Activated T-helper 1 cell treated with Interleukin-2 at 50 U/mL for 16 hours (primary cell): Measurements from ENCODE around the gene MAPKAP1.

ENCODE experiments used
- DNase-seq: peaks from one replicate; pipeline ENCODE4 v3.0.0-alpha.2; 2020; ENCODE audit warnings: low read depth

Gene MAPKAP1

DNA sequence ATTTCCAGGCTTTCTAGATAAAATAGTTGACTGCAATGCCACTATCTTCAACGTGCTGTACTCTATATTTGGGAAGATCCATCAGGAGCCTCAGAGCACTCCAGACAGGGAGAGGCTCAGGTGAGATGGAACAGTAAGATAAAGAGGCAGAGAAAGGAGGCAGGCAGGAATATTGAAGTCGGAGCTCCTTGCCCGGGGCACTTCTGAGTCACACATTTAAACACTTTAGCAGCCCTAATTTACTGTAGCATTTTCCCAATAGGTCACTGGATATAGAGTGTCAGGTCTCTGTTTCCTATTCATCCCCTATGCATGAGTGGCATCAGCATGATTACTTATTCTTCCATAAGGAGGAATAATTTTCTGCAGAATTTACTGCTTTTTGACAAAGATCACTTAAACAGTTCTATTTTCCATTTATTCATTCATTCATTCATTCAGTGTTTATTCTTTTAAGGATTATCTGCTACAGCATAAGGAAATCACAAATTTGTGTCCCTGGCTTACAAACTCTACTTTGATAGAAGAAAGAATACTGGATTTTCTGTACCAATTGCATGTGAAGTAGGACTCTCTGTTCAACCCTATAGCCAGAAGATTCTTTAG lies 170.7 kb downstream of the MAPKAP1 start:
- DNase-seq = no peak

DNA sequence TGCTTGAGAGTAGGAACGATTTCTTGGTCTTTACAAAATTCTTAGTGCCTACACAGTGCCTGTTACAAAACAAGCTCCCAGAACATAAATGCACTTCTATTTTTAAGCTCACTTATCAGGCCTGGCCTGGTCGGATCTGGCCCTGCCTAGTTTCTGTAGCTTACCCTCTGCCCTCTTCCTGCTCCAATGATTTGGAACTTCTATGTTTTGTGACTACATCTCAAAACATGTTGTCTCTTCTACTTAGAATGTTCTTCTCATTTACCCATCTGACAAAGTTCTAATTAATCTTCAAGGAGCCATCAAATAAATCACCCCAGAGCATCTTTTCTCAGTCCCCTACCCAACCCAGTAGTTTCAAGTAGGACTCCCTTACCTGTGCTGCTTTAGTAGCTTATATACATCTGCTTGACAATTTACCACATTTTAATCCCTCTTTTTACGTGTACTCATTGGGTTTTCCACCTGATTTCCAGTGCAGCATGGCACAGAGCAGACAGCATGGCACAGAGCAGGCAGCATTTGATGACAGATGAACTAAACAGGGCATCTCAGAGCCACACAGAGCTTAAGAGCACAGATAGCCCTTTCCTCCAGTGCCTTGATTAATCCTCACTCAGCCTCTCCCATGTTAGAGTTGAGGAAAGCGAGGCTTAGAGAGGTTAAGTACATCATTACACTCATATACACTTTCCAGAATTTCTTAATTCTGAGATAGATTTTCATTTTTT lies 171.9 kb downstream of the MAPKAP1 start:
- no peak for DNase-seq

DNA sequence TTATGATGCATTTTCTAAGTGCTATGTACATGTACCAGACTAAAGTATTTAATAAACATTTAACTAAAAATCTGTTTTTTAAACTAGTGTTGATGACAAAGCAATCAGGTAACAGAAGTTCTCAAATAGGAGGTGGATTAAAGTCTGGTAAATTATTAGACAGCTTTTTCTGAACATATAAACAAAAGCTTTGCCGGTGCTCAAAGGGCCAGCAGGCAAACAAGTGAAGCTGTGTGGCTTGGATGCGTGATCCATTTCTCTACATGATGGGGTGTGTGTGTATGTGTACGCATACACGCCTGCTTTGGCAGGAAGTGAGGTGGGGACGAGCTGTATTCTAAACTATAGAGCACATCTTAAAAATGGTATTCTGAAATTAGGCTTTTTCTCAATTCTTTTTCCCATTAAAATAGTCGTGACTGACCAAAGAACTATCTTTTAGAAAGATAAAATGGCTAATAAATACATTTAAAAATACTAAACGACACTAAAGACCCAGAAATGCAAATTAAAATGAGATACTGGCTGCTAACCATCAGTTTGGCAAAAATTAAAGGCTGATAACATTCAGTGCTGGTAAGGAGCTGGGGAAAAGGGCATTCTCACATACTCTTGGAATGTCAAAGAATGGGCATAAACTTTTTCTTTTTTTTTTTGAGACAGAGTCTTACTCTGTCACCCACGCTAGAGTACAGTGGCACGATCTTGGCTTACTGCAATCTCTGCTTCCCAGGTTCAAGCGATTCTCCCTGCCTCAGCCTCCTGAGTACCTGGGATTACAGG lies 174.0 kb downstream of the MAPKAP1 start:
- no peak for DNase-seq

DNA sequence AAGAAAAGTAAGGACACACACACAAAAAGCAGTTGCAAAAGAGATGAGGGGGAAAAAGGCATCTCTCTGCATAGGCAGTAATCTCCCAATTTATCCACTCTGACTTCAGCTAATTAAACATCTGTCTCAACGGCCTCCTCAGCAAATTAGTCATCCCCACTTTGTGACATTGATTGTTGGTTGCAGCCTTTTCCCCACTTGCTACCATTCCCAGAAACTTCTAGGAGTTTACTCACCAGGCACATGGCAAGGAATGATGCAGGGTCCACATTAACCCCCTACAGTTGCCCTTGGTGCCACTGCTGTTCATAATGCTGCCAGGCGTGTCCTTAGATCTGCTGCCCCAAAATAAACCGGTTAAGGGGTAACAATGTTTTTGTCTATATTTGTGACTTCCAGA lies 174.6 kb downstream of the MAPKAP1 start:
- DNase-seq = no peak

DNA sequence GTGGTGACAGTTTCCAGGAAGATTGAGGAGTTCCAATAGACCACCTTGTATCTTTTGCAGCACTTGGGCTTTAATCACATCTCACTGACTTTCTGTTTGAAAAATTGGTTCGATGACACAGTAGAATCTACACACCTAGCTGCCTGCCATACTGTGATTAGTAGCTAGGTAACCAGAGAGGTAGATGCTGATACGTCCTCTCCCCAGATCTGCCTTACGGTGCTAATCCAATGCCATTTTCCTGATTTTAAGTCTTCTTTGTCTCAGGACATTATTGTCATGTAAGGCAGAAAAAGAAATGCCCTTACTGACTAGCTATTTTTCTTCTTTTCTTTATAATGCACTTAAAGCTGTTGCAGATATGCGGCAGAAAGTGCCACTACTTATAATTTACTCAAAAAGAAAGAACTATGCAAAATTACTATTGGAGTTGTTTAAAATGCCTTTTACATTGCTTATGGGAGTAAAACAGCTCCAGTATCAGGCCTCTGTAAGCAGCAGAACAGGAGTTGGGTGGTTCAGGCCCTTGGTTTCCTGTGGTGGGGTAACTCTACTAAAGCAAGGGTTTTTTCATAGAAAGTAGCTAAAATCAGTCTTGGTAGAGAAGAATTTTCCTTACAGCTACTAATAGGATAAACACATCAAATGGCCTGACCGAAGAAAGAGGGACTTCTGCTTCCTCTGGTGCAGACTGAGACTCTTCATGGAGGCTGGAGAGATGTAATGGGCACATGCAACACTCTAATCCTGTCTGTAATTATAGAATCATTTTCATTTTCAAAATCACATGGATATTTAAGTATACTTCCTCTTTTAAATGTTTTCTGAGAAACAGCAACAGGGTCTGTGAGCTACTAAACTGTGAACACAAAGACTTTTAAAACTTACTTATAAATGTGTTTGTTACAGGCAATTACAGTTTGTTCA lies 177.2 kb downstream of the MAPKAP1 start:
- no peak for DNase-seq

DNA sequence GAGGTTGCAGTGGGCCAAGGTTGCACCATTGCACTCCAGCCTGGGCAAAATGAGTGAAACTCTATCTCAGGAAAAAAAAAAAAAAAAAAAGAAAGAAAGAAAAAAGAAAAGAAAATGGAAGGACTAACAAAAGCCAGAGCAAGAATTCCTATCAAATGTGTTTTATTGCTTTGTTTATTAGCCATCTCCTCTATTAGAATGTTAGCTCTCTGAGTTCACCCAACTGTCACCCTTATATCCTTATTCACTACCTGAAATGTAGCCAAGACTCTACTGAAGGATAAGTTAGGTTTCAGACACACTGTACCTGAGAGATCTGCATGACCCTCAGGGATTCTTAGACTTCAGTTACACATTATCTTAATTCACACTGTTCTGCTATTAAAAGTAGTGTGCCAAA lies 177.9 kb downstream of the MAPKAP1 start:
- DNase-seq = no peak

DNA sequence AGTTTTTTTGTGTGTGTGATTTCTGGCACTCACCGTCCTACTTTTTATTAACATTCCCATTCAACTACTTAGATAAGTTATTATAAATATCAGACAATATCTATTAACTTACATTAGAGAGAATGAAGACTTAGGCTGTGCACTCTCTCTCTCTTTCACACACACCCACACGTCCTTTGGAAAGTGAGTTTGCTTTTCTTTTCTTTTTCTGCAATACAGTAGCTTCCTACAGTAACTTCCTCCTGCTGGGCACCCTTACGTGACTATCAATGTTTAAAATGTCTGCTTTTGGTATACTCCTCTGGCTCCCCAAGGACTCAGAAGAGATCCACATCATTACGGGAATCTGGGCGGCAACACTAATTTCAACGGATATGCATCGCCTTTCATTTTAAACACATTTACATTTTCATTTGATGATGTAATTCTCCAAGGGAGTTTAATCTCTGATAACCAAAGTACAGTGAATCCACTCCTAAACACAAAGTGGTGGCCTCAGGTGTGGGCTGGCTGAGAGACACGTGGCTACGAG lies 179.5 kb downstream of the MAPKAP1 start:
- DNase-seq = no peak

DNA sequence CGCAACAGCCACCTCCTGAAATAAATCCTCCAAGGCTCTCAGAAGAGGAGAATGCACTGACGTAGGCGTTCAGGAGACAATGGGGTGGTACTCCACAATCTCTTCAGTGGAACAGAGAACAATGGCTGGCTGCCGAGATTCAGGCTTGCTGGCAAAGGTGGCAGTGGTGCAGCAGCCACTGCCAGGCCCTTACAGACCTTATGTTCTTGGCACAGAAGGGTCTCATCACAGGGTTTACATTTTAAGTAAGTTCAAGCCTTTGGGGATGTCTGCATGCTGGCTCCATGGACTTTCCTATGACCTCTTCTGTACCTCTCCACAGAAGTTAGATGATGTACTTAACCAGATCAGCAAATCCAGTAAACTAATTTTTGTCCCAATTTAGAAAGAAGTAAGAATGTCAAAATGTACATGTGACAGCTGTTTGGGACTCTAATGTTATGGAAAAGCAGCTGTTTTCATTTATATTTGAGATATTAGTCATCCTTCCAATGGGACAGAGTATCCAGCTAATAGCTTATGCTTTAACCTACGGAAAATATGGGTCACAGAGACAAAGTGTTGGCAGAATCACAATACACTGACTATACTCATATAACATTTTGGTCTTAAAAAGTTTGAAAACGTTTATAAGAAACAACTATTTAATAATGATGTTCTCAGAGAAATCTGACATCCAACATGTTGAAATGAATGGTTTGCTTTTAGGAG lies 180.9 kb downstream of the MAPKAP1 start:
- DNase-seq = no peak

DNA sequence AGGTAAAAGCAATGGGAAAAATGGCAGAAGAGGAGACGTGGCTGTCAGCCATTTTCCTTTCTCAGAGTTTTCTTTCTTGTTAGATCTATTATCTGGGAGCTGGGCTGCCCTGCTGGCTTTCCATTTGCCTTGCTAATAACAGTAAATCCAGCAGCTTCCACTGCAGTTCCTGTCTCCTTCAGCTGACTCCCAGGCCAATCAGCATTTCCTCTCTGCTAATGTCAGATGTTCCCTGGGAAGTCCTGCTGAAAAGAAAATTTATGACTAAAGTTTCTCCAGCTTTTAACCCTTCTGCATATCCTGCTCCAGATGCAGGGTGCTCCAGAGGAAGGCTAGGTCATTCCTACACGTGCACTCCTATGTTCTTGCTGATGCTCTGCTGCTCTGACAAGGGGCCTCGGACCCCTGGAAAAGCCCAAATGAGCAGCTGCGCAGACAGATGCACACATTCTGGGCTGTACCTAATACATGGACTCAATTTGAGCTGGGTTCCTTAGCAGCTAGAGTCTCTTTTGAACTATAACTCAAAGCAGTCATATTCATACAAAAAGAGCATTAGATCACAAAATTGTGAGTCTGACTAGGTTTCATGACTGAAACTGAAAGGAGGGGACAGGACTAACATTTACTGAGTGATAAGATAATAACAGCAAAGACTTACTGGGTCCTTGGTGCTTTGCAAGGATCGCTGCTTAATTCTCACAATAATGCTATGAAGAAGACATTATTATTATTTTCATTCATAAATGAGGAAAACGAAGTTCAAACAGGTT lies 182.2 kb downstream of the MAPKAP1 start:
- no peak for DNase-seq

DNA sequence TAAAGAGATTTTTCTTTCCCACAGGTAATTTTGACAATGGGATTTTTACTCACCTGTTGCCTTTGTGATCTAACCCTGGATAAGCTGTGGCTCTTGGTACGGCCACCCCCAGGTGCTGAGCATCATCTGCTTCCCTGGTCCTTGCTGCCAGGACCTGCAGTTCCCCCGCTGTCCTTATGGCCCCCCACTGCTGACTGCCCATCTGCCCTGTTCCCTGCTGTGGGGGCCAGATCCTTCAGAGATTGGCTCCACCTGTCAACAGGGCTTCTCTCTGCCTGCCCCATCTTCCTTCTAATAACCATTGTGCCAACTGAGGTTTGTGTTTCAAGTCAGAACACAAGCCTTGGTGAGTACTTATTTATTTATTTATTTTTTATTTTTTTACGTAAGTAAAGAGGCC lies 183.3 kb downstream of the MAPKAP1 start:
- DNase-seq = no peak

DNA sequence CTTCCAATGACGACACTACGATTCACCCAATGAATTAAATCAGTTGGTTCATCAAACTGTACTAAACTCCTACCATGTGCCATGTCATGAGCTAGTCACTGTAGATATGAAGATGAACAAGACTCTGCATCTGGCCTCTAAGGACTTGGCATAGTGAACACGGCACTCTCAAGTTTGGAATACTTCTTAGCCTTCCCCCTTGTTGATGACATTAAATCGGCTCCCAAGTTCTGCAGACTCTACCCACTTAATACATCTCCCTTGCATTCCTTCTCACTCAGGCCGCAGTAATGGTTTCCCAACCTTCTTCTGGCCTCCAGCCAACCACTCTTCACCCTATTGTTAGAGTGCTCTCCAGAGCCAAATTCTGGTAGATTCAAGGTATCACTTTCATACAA lies 184.7 kb downstream of the MAPKAP1 start:
- no peak for DNase-seq

DNA sequence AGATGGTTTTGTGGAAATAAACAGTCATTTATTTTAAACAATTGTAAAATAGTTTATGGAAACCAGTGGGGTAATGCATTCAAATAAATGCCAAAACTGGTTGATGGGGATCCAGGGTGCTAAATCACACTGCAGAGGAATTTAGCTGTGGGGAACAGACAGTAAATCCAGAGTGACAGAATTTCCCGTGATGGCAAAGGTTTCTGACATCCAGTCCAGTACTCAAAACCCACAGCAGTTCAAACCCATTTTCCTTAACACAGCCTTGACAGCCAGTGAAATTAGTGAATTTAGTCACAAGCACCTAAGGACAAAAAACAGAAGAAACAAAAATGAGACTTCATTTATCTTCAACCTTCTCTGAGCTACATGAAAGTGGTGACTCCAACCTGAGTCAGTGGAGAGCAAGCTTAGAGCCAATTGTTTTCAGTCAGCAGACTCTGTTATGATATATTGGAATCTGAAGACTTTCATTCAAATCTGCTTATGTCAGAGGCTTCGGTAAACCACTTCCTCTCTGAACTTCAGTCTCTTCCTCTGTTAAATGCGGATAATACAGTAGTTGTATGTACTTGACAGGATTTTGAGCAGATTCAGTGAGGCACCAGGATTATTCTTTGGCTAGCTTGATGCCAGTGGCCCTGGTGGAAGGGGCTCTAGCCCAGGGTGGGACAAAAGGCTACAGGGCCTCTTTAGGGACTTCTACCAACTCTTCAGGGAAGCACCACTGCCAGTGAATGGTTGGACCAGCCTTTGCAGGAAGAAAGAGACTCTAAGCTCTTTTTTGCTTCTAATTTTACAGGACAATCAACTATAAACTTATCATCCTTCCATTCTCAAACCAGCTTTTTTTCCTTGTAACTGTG lies 185.3 kb downstream of the MAPKAP1 start:
- no peak for DNase-seq

DNA sequence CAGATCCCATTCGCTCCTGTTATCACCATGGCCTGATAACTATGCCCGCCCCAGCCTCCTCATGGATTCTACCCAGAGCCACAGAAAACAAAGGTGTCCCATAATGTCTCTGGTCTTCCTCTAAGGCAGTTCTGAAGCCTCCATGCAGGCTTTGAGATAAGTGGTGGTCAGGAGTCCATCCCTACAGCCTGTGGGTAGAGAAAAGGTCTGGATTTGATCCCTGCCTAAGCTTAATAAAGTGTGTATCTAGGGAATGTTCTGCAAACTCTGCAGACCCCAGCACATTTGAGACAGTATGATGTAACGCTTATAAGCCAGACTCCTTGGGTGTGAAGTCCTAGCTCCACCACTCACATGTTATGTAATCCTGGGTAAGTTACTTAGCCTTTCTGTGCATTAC lies 187.3 kb downstream of the MAPKAP1 start:
- no peak for DNase-seq

DNA sequence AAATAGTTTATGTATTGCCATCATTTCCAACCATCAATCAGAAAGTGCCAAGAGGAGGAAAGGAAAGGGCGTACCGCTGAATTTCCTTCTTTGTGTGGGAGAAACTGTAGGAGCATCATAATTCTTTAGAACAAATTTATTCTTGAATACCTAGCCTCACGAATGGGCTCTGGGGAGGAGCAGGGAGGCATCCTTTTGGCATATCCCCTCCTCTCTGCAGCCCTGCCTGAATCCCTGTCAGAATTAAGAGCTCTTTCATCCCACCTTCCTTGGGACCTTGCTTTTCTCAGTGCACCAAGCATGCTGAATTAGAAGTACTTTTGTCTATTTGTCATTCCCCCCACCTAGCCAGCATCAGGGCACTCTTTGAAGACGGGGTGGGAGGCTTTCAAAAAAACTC lies 189.4 kb downstream of the MAPKAP1 start:
- no peak for DNase-seq

DNA sequence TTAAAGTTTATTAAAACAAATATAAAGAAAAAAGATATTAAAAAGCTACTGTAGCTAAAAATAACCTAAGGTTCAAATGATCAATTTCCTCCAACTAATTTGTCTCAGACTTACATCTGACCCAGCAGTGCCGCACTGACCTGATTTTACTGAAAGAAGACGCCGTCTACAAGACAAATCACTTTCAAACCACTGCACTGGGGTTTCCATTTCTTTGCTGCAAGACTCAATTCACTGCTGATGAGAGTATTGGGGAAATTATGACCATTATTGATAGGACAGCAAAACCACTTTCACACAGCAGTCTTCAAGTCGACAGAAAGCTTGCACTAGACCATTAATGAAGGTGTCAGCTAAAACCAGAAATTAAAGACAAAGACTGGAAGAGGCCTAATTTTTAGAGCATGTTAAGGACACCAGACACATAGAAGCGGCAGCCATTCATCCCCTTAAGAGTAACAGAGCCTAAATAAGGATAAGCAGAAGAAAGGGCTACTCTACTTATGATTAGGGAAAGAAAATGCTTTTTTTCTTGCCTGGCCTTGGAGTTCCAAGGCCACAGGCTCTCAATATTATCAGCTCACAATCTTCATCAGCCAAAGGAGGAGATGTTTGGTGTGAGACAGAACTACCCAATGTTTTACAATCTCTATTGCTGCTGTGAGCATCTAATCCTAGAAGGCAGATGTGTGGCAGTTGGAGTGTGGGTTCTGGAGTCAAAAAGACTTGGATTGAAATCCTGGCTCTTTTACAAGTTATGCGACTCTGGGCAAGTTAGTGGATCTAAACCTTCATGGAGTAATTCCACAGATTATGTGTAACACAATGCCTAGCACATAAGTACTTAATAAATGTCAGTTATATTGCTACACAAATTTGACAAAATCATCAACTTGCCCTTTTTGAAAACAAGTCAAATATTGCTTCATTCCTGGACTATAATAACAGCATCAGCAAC lies 190.7 kb downstream of the MAPKAP1 start:
- DNase-seq = no peak

DNA sequence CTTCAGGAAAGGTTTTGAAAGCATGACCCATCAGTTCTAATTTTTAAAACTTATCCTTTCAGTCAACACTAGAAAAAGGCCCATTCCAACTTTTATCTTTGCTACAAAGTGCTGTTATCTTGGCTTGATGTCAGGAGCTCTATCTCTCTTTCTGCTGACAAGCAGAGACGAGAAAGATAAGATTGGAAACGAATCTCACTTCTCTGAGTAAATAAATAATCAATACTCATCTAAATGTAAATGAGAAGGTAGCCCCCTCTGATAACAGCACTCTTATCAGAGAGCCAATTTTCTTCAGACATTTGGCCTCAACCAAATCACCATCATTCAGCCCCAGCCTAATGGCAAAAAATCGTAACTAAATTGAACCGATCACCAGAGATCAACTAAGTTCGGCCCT lies 191.7 kb downstream of the MAPKAP1 start:
- DNase-seq = no peak

DNA sequence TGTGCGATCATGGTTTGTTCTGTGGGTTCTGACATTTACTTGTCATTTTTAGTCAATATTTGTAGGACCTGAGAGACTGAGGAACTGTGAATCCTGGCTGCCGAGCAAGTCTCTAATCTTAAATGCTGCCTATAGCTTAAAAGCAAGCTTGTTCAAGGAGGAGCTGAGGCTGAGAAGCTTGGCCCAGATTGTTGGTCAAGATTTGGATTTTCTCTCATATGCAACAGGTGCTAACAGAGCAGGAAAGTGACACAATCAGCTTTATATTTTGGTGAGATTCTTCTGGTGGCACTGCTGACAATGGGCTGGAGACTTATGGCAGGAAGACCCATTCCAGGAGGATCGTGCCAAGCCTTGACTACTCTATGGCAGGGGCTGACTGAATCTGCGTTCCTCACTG lies 192.5 kb downstream of the MAPKAP1 start:
- no peak for DNase-seq

DNA sequence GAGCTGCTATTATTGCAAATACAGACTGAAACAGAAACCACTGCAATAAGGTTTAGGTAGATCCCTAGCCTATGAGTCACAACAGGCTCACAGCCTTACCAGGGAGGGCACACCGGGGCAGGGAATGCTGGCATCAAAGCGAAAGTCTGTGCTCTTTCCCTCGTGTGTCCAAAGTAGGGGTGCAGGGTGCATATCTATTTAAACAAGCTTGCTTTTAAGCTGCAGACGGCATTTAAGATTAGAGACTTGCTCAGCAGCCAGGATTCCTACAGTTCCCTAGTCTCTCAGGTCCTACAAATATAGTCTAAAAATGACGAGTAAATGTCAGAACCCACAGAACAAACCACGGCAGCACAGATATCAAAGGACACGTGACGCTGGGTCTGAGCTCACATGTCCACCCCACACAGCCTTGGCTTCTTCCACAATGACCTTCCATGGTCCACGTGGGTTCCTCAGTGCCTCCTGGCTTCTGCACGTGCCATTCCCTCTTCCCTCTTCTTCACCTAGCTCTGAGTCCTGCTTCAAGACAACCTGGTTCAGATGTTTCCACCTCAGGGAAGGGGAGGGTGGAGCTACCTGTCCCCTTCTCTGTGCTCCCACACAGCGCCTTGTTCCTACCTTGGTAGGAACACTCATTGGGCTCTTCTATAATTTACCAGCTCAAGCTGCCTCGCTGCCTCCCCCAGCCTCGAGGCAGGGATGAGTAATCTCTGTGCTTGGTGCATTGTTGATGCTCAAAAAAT lies 193.2 kb downstream of the MAPKAP1 start:
- no peak for DNase-seq
